ENCODE results near the gene PAGE2.
"Not testable (repeated sequence)": the region's sequence is repeated elsewhere in the genome, so short reads cannot be mapped to it uniquely, and the experiment has no call there.

PAGE2 gene

DNA sequence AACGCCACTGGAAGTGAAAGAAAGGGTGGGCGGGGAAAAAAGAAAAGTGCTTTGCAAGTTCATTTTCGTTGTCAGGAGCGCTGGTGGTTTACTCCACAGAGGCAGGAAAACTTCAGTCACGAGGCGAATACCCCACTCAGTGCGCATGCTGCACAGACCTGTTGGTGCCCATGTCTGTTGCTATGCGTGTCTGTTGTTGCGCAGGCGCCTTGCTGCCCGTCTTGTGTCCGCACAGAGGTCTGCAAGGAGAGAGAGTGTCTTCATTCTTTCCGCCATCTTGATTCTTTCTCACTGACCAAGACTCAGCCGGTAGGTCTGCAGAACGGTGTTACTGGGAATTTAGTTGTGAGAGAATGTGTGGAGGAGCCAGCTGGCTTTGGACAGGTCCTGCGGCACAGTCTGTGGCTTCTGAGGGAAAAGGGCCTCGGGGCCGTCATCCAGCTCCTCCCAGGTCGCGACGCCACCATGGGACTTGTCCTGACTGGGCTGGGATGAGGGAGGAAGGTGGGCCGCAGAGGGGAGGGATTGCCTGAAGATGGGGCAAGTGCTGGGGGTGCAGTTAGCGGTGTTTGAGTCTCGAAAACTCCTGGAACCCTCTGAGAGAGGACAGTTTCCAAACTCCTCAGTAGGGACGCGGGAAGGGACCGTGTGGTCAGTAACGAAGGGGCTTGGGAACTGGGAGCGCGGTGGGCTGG is at the start of gene PAGE2:
PAGE2 (plus strand) TSS at position 224 of the 695 bp plus-strand sequence. CDS start 1,003 bp downstream, outside the sequence.
- DNase-seq, result no peak

DNA sequence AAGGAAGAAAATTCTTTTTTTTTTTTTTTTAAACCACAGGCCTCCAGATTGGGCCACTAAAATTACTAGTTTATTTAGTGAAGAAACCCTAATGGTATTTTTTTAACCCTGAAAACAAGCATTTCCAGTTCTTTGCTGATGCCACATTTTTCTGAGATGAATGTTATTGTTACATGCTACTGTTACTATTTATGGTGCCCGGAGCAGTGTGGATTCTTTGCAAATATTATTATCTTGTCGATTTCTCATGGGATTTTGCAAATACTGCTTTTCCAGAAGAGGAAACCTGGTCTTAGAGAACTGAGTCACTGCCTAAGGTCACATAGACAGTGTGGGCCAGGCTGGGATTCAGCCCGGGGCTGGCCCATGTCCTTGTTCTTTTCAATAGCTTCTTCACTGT is 49.3 kb upstream of the PAGE2 start:
- DNase-seq, result no peak

GRCh38 chrX:55041514-55041913 is 47.3 kb upstream of the PAGE2 start:
- DNase-seq, result no peak

- not testable (repeated sequence) for DNase-seq
Measured at GRCh38 chrX:55050599-55050998, 38.2 kb upstream of the PAGE2 start.

DNA sequence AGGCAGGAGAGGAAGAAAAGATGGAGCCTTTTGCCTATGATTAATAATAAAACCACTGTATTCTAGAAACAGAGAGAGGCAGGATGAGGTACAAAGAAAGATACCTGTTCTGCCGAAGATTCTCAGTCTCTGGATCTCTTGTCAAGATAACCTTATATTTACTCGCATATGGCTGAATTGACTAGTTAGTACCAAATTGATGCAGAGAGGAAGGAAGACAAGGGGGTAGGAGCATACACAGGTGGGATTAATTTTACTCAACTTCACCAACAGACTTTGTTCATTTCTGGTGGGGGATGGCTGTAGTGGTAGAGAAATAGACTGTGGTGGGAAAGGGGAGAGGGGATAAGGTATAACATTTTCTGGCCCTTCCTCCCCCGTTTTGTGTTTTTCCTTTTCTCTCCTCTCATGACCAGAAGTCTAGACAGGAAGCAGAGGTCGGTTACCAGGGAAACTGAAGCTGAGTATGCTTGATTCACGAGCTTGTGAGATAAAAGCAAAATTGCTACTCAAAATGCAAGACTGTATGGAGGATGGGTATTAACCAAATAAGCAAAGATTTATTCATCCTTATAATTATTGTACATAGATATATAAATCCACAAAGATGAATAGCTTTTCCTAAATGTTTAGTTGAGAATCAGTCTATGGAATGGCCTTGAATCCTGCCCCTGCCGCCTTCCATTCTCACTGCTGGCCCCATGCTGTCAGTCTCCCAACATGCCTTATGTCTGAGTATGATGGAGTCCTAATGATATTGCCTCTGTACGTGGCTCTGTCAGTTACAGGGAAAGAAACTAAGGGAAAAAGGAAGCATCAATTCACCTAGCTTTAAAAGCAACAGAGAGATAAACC is 31.8 kb upstream of the PAGE2 start:
- DNase-seq, result peak; percentile 61

GRCh38 chrX:55057675-55058249 is 31.1 kb upstream of the PAGE2 start:
- peak; percentile 61 for DNase-seq

DNA sequence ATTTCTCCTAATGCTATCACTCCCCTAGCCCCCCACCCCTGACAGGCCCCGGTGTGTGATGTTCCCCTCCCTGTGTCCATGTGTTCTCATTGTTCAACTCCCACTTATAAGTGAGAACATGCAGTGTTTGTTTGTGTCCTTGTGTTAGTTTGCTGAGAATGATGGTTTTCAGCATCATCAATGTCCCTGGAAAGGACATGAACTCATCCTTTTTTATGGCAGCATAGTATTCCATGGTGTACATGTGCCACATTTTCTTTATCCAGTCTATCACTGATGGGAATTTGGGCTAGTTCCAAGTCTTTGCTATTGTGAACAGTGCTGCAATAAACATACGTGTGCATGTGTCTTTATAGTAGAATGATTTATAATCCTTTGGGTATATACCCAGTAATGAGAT is 21.6 kb upstream of the PAGE2 start:
- not testable (repeated sequence) for DNase-seq

GRCh38 chrX:55072286-55072685 is 16.5 kb upstream of the PAGE2 start:
- no peak for DNase-seq

DNA sequence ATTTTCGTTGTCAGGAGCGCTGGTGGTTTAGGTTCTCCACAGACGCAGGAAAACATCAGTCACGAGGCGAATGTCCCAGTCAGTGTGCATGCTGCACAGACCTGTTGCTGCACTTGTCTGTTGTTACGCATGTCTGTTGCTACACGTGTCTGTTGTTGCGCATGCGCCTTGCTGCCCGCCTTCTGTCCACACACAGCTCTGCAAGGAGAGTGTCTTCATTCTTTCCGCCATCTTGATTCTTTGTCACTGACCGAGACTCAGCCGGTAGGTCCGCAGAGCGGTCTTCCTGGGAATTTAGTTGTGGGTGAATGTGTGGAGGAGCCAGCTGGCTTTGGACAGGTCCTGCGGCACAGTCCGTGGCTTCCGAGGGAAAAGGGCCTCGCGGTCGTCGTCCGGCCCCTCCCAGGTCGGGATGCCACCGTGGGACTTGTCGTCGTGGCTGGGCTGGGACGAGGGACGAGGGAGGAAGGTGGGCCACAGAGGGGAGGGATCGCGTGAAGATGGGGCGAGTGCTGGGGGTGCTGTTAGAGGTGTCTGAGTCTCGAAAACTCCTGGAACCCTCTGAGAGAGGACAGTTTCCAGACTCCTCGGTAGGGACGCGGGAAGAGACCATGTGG is 13.9 kb upstream of the PAGE2 start, which contains the start of gene PAGE2B:
PAGE2B (plus strand) TSS at position 180 of the 617 bp plus-strand sequence. CDS start 1,012 bp downstream, outside the sequence.
- no peak for DNase-seq

- DNase-seq, result no peak
Measured at GRCh38 chrX:55098691-55099090, 9.9 kb downstream of the PAGE2 start.

DNA sequence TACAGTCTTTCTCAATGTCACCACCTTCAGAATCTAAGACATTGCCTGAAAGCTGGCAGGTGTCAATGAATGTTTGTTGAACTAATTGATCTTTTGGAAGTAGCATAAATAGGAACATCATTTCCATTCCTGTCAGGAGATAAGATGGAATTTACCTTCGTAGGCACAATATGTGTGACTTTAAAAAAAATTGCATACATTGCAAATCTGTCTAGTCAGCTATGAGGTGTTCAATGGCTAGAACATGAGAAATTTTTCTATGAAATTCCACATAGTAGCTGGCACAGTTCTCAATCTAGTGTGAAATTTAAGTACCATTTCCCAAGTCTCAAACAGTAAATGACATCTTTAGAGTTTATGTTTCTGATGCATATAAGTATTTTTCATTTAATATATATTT is 10.3 kb downstream of the PAGE2 start:
- DNase-seq, result no peak

DNA sequence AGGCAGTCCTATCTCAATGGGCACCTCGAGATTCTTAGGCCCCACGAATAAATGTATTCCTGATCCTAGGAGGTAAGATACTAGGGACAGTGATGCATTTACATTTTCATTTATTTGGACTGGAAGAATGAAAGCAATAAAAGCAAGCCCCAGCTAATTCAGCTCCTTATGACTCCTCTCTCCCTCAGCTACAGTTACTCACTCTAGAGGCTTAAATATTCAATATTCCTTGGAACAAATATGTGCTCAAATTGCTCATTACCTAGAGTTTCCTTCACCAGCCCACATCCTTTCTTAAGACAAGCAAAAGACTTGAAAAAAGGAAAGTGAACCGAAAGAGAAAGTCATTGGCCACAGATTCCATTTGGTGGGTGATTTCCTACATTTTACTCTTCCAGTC is 13.9 kb downstream of the PAGE2 start:
- DNase-seq, result no peak

- DNase-seq, result no peak
Measured at GRCh38 chrX:55107262-55107661, 18.4 kb downstream of the PAGE2 start.

DNA sequence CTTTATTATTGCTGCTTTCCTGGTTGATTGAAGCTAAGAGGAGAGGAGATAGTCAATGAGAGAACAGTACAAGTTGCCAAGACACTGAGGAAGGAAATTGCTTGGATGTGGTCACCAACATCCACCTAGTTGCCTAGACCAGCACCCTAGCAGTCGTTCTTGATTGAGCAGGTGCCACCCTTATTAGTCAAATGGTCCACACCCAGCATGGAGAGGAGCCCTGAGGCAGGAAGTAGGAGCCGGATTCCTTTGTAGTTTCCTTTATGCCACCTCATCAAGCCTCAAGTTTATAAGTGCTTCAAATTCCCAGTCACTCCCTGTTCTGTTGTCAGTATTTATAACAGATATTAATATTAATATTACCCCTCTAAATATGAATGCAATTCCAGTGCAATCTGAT is 19.1 kb downstream of the PAGE2 start:
- no peak for DNase-seq

DNA sequence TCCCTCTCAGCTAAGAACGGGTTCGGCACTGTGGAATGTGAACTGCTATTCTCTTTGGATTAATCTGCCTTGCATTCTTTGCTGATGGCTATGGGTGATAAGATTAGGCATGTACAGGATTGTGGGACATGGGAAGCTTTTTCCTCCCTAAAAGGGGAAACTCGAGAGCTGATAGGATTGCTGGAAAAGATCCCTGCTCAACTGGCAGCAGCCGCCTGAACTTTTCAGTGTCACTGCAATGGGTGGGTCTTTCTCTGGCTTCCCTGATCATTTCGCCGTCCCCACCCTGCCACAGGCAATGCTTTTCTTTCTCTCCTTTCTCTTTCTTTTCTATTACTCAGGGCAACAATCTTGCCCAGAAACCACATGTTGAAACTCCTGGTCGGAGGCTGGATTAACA is 20.5 kb downstream of the PAGE2 start:
- no peak for DNase-seq

GRCh38 chrX:55111578-55112254 is 22.9 kb downstream of the PAGE2 start:
- DNase-seq, result peak; percentile 85

- not testable (repeated sequence) for DNase-seq
Measured at GRCh38 chrX:55116589-55116988, 27.8 kb downstream of the PAGE2 start.

GRCh38 chrX:55118574-55118973 is 29.8 kb downstream of the PAGE2 start:
- DNase-seq, result no peak

DNA sequence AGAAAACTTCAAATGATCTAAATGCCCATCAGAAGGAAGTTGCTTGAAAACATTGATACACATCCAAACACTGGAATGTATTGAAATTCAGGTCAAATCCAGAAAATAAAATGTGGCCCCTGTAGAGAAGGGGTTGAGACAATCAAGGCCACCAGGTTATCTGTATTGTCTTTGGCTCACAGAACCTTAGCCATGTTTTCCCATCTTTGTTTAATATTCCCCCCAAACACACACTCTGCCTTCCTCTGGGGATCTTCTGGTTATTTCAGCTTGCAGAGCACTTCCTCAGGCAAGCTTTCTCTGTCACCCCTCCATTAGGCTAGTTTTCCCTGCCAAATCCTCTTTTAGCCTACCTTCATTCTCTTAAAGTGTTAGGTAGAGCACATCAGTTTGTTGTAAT is 30.5 kb downstream of the PAGE2 start:
- no peak for DNase-seq

- DNase-seq, result no peak
Measured at GRCh38 chrX:55119712-55120111, 30.9 kb downstream of the PAGE2 start.

- DNase-seq, result no peak
Measured at GRCh38 chrX:55120761-55121358, 32.0 kb downstream of the PAGE2 start.

DNA sequence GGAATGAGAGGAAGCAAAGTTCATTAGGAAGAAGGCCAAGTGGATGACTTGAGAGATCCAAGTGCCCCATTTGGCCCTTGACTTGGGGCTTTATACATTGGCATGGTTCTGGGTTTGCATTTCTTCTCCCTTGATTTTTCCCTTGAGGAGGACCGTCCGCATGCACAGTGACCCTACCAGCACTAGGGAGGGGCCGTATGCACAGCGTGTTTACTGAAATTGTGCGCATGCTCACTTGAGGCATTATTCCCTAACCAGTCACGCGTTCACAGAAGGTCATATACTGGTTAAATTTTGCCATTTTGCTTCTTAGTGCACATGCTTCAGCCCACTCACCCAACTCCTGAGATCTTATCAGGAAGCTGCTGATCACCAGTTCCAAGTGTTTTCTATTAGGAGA is 35.1 kb downstream of the PAGE2 start:
- DNase-seq, result no peak

Data from DMS53 (cell line).